Nephron (organoid): ENCODE data around the gene SYT7.
A peak's percentile ranks its signal among the peaks of the same experiment; 100 is the strongest.

Source experiments
- H3K27ac Mint-ChIP-seq, 3 experiments: 2 replicates each; pipeline ENCODE4 v1.8.0; 2020; ENCODE audit warnings: mixed read lengths in 3 of 3, mild to moderate bottlenecking in 2 of 3, moderate library complexity in 1 of 3
- H3K27me3 Mint-ChIP-seq: 2 replicates; pipeline ENCODE4 v1.8.0; 2021; ENCODE audit warnings: low read depth, mild to moderate bottlenecking, moderate library complexity, mixed read lengths
- H3K36me3 Mint-ChIP-seq: 2 replicates; pipeline ENCODE4 v1.8.0; 2020; ENCODE audit warnings: low read depth, mixed read lengths
- H3K4me1 Mint-ChIP-seq: 2 replicates; pipeline ENCODE4 v1.8.0; 2020; ENCODE audit warnings: mixed read lengths
- H3K4me3 Mint-ChIP-seq, 3 experiments: 2 replicates each; pipeline ENCODE4 v1.8.0; 2020; ENCODE audit warnings: mild to moderate bottlenecking in 3 of 3, mixed read lengths in 3 of 3, moderate library complexity in 2 of 3
- H3K9me3 Mint-ChIP-seq: 2 replicates; pipeline ENCODE4 v1.8.0; 2020; ENCODE audit warnings: mixed read lengths
- TF ChIP-seq, protein P1 (sequence below), 3 experiments: fragments of 200-600 bp; sonication (generic); IDR thresholded peaks; one replicate each; pipeline ENCODE4 v1.5.0; 2021; ENCODE audit warnings: antibody characterized with exemption in 3 of 3; ENCODE audit not compliant: unreplicated experiment in 3 of 3

The SYT7 gene

GRCh38 chr11:61512435-61512834 is 68.4 kb downstream of the SYT7 start:
- H3K27ac Mint-ChIP-seq = no peak overlapping the region
- H3K9me3 Mint-ChIP-seq = no peaks in the 10 kb centered on the region
- peak overlapping the region in 1 of 3 experiments; percentile 39 for H3K4me3 Mint-ChIP-seq
- TF ChIP-seq, protein P1, sequence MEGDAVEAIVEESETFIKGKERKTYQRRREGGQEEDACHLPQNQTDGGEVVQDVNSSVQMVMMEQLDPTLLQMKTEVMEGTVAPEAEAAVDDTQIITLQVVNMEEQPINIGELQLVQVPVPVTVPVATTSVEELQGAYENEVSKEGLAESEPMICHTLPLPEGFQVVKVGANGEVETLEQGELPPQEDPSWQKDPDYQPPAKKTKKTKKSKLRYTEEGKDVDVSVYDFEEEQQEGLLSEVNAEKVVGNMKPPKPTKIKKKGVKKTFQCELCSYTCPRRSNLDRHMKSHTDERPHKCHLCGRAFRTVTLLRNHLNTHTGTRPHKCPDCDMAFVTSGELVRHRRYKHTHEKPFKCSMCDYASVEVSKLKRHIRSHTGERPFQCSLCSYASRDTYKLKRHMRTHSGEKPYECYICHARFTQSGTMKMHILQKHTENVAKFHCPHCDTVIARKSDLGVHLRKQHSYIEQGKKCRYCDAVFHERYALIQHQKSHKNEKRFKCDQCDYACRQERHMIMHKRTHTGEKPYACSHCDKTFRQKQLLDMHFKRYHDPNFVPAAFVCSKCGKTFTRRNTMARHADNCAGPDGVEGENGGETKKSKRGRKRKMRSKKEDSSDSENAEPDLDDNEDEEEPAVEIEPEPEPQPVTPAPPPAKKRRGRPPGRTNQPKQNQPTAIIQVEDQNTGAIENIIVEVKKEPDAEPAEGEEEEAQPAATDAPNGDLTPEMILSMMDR (IDR thresholded peaks at IDR 0.05; ENCODE audit: unreplicated experiment in 3 of 3) = no peak
- H3K4me1 Mint-ChIP-seq = peaks cover 33% of the 10 kb centered on the region
- H3K36me3 Mint-ChIP-seq = no peaks in the 10 kb centered on the region
- H3K27me3 Mint-ChIP-seq = peaks cover 67% of the 10 kb centered on the region

GRCh38 chr11:61511383-61511782 is 69.5 kb downstream of the SYT7 start:
- Mint-ChIP-seq H3K4me3 (peak overlapping the region; percentile 10 to 16 (median 11)), H3K36me3 (no peaks in the 10 kb centered on the region), H3K4me1 (peaks cover 27% of the 10 kb centered on the region), H3K27ac (peak overlapping the region in 1 of 3 experiments; percentile 3), H3K27me3 (peaks cover 68% of the 10 kb centered on the region), H3K9me3 (no peaks in the 10 kb centered on the region)
- TF ChIP-seq, protein P1 (IDR thresholded peaks at IDR 0.05; ENCODE audit: unreplicated experiment in 3 of 3) = no peak

DNA sequence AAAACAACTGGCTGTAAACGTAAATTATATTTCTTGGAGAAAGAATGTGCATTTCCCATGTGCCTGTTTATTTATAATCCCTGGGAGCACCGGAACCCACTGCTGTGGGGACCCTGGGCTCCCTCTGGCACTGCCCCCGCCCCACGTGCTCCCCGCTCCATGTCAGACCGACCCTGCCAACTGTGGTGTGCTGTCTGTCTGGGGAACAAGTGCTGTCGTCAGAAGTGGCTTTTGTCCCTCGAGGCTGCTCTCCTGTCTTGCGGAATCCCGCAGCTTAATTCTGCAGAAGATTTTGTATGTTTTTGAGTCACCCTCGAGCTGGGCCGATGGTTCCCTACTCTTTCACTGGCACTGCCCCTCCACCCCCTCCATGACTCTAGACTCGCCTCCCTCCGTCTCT is 69.9 kb downstream of the SYT7 start:
- H3K4me3 Mint-ChIP-seq = peak overlapping the region; percentile 10 to 16 (median 11)
- no peaks in the 10 kb centered on the region for H3K9me3 Mint-ChIP-seq
- peaks cover 32% of the 10 kb centered on the region for H3K4me1 Mint-ChIP-seq
- H3K36me3 Mint-ChIP-seq = no peaks in the 10 kb centered on the region
- TF ChIP-seq, protein P1 (IDR thresholded peaks at IDR 0.05; ENCODE audit: unreplicated experiment in 3 of 3) = no peak
- H3K27ac Mint-ChIP-seq = peak overlapping the region in 1 of 3 experiments; percentile 3
- peaks cover 72% of the 10 kb centered on the region for H3K27me3 Mint-ChIP-seq

DNA sequence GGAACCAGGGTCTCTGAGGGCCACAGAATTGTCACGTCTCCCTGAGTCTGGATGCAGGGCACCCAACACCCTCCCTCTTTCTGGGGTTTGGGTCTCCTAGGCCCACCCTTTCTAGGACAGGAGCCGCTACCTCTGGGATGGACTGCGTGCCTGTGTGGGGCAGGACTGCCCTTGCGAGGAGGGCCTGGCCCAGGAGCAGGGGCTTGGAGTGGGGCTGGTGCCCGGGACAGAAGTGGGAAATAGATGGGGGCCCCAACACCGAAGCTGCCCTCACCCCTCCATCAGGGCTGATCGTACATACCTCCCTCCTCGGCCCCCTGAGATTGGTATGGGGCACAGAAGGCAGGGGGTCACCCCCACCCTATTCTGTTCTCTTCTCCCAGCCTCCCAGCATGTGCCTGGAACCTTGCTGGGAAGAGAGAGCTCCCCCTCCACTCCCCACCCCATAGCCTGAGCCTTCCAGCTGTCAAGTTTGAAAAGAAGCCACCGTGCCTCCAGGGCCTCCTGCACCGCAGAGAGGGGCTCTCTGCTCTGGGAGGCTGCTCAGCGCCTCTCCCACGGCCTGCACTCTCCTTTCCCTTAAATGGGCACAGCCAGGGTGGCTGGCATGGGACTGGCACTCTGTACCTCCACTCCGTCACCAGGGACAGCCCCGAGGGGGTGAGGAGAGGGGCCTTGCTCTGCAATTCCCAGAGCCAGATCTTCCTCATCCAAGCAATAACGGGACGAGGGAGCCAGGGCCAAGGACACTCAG is 70.5 kb downstream of the SYT7 start:
- TF ChIP-seq, protein P1 (IDR thresholded peaks at IDR 0.05; ENCODE audit: unreplicated experiment in 3 of 3) = no peak
- H3K4me3 Mint-ChIP-seq = peak overlapping the region in 2 of 3 experiments; percentile 9 to 32
- H3K4me1 Mint-ChIP-seq = peaks cover 35% of the 10 kb centered on the region
- no peaks in the 10 kb centered on the region for H3K36me3 Mint-ChIP-seq
- H3K9me3 Mint-ChIP-seq = no peaks in the 10 kb centered on the region
- H3K27ac Mint-ChIP-seq = no peak overlapping the region
- peaks cover 78% of the 10 kb centered on the region for H3K27me3 Mint-ChIP-seq

DNA sequence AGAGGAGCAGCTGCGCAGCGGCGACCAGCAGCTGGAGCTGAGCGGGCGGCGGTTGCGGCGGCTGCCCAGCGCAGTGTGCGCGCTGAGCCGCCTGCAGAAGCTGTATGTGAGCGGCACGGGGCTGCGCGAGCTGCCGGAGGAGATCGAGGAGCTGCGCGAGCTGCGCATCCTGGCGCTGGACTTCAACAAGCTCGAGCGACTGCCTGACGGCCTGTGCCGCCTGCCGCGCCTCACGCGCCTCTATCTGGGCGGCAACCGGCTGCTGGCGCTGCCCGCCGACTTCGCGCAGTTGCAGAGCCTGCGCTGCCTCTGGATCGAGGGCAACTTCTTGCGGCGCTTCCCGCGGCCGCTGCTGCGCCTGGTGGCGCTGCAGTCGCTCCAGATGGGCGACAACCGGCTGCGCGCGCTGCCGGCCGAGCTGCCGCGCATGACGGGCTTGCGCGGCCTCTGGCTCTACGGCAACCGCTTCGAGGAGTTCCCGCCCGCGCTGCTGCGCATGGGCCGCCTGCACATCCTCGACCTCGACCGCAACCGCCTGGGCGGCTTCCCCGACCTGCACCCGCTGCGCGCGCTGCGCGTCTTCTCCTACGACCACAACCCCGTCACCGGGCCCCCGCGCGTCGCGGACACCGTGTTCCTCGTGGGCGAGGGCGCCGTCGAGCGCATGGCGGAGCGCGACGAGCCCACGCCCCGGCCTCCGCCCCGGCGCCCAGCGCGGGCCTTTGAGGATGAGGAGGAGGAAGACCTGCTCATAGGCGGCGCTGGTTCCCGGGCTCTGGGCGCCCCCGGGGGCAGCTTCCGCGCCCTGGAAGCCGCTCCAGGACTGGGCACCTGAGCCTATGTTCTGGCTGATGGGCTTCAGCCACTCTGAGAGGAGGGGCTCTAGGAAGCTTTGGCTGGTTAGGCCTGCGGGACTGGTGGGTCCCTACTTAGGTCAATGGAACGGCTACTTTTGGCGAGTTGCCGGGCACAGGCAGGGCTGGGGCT is 71.5 kb downstream of the SYT7 start:
- Mint-ChIP-seq H3K9me3 (no peaks in the 10 kb centered on the region), H3K36me3 (no peaks in the 10 kb centered on the region), H3K4me1 (peaks cover 40% of the 10 kb centered on the region), H3K27me3 (peaks cover 83% of the 10 kb centered on the region), H3K4me3 (peak overlapping the region; percentile 22 to 58 (median 38)), H3K27ac (no peak overlapping the region)
- TF ChIP-seq, protein P1 (IDR thresholded peaks at IDR 0.05; ENCODE audit: unreplicated experiment in 3 of 3) = peak; percentile 46 to 74 (median 55)
